ENCODE data around the gene ZCCHC7. TPM values are rescaled to one million over a fixed set of nuclear protein-coding genes. Genes with fewer than 3 reads are reported as not detected.
"Not testable (repeated sequence)": the region's sequence is repeated elsewhere in the genome, so short reads cannot be mapped to it uniquely, and the experiment has no call there.

ZCCHC7 gene
- polyA plus RNA-seq, 3 donors = 20.3 to 28.3 (median 21.8) TPM

DNA sequence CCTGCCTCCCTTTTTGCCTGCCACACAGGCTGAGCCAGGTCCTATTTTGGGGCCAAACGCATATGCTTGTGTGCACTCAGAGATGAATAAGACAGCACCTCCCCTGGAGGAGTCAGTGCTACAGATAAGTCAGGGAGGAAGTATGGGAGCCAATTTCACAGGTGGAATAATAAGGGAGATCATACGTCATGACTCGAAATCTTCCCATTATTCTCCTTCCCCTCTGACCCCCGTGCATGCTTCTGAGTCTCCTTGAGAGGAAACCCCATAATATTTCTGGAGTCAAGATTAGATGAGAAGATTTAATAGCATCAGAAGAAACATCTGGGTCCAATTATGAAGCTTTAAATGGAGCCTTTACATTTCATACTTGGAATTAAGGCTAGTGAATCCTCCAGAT, 15.1 kb upstream of the ZCCHC7 start:
- DNase-seq (ENCODE audit: extremely low read depth in 1 of 11, low read depth in 9 of 11, low spot score in 4 of 11) = no peak

DNA sequence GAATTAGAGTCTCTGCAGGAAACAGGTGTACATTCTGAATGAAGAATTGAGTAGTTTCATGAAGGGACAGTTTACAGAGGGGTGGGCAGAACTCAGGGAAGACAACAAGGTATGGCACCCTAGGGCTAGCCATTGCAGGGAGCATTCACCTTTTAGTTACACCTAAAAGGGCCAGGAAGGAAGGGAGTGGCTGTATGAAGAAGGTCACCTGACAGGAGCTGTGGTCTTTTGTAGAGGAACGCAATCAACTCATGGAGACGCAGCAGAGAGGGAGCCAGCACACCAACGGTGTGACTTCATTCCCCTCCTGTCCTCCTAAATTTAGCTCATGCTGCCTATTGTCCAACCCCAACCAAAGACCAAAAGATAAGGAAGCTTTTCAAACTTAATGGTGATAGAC, 12.7 kb upstream of the ZCCHC7 start:
- DNase-seq (ENCODE audit: extremely low read depth in 1 of 11, low read depth in 9 of 11, low spot score in 4 of 11) = no peak

DNA sequence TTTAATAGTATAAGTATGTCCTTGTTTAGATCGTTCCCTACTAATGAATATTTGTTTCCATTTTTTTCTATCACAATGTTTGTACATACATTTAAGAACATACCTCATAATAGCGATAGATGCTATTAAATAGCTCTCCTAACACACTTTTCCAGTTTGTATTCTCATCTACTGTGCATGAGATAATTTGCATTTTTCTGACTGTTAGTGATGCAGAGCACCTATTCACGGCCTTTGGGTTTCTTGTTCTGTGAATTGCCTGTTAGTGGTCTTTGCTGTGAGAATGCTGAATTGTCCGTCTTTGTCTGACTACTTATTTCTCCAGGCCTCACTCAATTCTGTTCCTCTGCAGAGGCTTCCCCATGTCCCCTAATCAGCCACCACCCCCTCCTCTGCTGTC, 5.9 kb upstream of the ZCCHC7 start:
- DNase-seq (ENCODE audit: extremely low read depth in 1 of 11, low read depth in 9 of 11, low spot score in 4 of 11) = not testable (repeated sequence)

DNA sequence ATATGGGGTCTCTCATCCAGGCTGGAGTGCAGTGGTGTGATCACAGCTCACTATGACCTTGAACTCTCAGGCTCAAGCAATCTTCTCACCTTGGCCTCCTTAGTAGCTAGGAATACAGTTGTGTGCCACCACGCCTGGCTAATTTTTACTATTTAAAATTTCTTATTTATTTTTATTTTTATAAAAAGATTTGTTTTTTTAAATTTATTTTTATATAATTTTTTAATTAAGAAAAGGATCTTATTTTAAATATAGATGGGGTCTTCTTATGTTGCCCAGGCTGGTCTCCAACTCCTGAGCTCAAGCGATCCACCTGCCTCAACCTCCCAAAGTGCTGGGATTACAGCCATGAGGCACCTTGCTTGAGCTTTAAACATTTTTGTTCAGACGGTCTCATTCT, 2.4 kb upstream of the ZCCHC7 start:
- no peak for DNase-seq (ENCODE audit: extremely low read depth in 1 of 11, low read depth in 9 of 11, low spot score in 4 of 11)

DNA sequence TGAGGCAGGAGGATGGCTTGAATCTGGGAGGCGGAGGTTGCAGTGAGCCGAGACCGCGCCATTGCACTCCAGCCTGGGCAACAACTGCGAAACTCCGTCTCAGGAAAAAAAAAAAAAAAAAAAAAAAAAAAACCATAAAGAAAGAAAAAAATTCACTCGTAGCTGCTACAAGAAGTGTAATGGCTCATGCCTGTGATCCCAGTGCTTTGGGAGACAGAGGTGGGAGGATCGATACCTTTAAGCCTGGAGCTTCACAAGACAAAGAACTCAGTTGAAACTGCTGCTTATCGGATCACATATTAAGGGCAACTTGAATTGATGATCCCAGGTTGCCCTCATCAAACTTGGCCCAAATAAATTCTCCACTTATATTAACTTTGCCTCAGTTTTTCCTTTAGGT, 1.0 kb upstream of the ZCCHC7 start:
- DNase-seq (ENCODE audit: extremely low read depth in 1 of 11, low read depth in 9 of 11, low spot score in 4 of 11) = no peak

DNA sequence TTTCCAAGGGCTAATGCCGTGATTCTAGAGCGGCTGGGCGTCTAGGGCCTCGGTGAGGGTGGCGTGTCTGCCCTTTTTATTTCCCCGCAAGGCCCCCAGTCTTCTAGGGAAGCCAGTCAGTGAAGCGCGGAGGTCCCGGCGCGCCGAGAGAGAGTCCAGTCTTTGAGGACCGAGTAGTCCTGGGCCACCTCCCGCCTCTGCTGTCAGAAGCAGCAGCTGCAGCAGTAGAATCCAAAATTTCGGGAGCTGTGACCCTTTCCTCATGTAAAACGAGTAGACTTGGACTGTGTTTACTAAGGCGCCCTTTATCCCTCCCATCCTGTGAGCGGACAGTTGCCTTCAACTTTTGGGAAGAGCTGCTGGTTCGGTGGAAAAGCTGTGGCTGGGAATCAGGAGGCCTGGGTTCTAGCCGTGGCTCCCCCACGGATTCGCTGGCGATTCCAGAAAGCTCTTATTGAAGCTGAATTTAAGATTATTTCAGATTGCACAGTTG, 515 bp downstream of the ZCCHC7 start:
- DNase-seq (ENCODE audit: extremely low read depth in 1 of 11, low read depth in 9 of 11, low spot score in 4 of 11) = peak in 5 of 11 donors; percentile 10 to 18 (median 17)

DNA sequence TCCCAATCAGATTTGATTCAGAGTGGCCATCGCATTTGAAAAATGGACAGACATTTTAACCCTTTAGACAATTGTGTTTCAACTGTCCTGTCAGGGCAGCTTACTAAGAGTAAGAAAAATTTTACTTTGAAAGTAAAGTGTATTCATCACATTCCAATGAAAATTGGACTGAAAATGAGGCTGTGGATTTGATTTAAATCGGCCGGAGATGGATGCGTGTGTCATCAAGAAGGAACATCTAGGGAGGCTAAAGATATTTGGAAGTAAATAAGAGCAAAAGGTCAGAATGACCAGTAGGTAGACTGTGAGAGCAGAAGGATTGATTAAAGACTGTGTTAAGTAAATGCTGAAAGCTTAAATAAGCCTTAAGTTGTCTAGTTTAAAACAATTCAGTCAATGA, 1.5 kb downstream of the ZCCHC7 start:
- no peak for DNase-seq (ENCODE audit: extremely low read depth in 1 of 11, low read depth in 9 of 11, low spot score in 4 of 11)

DNA sequence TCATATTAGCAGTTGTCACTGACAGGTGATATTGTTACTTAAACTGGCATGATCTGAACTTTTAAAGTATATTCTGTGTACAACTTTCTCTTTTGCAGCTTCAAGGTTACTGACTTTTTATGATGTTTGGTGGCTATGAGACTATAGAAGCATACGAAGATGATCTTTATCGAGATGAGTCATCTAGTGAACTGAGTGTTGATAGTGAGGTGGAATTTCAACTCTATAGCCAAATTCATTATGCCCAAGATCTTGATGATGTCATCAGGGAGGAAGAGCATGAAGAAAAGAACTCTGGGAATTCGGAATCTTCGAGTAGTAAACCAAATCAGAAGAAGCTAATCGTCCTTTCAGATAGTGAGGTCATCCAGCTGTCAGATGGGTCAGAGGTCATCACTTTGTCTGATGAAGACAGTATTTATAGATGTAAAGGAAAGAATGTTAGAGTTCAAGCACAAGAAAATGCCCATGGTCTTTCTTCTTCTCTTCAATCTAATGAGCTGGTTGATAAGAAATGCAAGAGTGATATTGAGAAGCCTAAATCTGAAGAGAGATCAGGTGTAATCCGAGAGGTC, 5.9 kb downstream of the ZCCHC7 start:
- no peak for DNase-seq (ENCODE audit: extremely low read depth in 1 of 11, low read depth in 9 of 11, low spot score in 4 of 11)

DNA sequence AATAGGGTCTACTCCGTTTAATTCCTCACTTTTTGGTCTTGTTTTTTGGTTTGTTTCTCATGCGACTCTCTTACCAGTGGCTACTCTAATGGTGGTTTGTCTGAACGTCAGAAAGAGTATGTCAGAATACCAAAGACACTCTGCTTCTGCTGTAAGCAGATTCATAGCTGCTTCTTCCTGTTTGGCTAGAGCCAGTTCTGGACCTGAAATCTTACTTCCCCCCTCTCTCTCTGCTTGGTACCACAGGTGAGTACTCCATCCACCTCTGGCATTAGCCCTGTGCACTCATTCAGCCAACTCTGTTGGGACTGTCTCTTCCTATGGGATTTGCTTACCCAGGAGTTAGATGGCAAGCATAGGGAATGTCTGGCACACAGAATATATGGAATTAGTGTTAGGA, 6.6 kb downstream of the ZCCHC7 start:
- DNase-seq (ENCODE audit: extremely low read depth in 1 of 11, low read depth in 9 of 11, low spot score in 4 of 11) = no peak

DNA sequence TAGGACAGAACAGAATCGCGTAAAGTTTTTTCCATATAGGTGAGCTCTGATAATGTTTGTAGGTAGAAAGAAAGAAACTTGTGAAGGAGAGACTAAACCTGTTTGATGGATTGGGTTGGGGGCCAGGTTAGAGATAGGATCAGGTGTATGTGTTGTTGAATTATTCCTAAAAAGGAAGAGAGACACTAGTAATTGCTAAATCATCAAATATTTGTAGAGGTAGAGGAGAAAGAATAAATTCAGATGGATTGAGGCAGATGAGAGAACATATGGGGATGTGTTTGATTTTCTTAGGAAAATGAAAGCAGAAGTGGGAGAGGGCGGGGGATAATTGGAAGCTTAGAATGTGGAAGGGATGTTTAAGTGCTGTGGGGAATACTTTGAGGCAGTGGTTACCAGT, 7.7 kb downstream of the ZCCHC7 start:
- no peak for DNase-seq (ENCODE audit: extremely low read depth in 1 of 11, low read depth in 9 of 11, low spot score in 4 of 11)

DNA sequence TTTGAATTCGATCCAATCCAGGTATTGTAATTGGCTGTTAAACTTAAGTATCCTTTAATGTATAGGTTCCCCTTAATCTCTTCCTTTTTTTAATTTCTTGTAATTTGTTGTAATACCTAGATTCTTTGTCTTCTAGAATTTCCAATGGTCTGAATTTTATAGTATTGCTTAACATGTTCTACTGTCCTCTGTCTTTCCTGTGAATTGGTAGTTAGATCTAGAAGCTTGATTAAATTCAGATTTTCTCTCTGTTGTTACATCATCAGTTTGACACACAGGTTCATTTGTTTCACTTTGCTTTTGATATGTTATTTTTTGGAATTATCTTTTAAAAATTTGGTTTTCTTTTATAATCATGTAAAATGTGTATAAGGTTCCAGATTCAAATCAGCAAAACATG, 13.8 kb downstream of the ZCCHC7 start:
- DNase-seq (ENCODE audit: extremely low read depth in 1 of 11, low read depth in 9 of 11, low spot score in 4 of 11) = no peak

DNA sequence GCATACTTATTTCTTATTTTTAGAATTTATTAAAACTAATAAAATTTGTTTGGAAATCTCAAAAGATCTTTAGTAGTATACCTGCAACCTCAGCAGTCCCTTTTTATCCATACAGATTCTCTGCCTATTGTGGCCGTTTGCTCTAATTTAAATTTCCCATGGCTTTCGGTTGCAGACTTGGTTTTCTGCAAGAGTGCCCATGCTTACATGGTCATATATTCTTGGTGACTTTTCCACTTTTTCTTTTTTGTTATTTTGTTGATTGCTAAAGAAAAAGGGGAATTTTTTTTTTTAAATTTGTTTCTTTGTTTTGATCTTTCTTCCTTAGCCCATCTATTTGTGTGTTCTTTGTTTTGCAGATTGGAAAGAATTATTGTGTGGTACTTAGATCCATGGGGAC, 20.6 kb downstream of the ZCCHC7 start:
- no peak for DNase-seq (ENCODE audit: extremely low read depth in 1 of 11, low read depth in 9 of 11, low spot score in 4 of 11)

DNA sequence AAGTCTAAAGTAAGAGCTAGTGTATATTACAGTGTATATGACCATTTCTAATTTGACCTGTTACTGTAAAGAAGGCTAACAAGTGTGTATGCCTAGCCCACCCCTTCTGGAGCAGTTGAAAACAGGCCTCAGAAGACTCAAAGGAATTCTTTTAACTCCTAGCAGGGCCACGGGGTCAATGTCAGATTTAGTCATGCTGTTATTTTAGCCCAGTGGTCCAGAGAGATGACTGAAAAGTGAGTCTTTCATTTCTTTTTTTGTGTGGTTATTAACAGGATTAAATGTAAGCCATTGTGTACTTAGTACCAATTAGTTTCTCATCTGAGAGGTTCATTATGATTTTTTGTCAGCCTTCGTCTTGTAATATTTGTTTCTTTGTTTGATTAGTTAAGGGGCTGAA, 24.4 kb downstream of the ZCCHC7 start:
- DNase-seq (ENCODE audit: extremely low read depth in 1 of 11, low read depth in 9 of 11, low spot score in 4 of 11) = peak in 5 of 11 donors; percentile 4 to 20 (median 16)

DNA sequence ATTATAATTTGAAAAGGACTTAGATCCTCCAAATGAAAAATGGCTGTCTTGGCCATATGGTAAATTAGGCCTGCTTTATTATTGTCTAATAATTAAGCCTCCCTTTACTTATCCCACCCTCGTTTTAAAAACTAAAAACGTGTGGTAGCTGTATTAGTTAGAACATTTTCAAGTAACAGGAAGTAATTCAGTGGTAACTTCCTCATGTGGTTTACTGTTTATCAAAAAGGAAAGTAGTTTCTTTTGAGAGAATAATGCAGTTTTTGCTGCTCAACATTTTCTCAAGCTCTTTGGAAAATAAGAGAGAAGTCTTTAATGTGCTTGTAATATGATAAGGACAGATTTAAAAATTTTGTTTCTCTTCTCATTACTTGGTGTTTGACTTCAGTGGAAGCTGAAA, 26.0 kb downstream of the ZCCHC7 start:
- no peak for DNase-seq (ENCODE audit: extremely low read depth in 1 of 11, low read depth in 9 of 11, low spot score in 4 of 11)

DNA sequence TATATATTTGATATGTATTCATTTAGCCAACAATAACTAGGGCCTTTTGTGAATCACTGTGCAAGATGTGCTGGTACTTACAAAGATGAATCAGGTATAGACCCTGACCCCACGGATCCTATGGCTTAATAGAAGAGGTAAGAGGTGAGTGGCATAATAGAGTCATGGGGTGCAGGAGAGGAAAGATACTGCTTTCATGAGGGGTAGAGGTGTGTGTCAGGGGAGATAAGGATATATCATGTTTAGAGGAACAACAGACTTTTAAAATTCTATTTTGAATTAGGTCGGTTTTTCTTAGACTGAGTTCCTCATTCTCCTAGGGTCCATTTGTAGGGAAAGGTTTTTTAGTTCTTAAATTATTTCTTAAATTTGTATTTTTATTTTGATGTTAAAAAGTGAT, 27.8 kb downstream of the ZCCHC7 start:
- DNase-seq (ENCODE audit: extremely low read depth in 1 of 11, low read depth in 9 of 11, low spot score in 4 of 11) = no peak

DNA sequence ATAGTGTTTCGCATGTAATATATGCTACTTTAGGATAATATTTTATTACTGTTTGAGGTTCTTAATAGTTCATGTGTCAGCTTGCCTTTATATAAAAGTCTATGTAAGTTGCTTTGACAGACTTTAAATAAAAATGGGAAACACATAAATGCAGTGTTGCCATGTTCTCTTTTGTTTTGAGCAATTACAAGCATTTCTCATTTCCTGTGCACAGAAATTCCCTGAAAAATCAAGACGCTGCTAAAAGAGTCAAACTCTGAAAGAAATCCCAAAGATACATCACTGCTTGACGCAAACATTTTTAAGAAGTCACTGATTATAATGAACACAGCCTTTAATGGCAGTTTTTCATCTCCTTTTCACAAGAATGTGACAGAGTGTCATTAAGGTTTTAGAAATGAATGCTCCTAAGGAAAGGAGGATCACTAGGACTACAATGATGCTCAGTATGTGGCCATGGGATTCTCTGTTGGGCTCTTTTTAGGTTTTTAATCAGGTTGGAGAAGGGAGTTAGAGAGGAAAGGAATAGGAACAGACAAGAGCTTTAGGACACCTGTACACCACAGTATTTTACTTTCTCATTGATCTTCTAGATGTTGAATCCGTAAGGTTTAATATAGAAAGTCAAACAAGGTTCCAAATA, 29.4 kb downstream of the ZCCHC7 start:
- no peak for DNase-seq (ENCODE audit: extremely low read depth in 1 of 11, low read depth in 9 of 11, low spot score in 4 of 11)

DNA sequence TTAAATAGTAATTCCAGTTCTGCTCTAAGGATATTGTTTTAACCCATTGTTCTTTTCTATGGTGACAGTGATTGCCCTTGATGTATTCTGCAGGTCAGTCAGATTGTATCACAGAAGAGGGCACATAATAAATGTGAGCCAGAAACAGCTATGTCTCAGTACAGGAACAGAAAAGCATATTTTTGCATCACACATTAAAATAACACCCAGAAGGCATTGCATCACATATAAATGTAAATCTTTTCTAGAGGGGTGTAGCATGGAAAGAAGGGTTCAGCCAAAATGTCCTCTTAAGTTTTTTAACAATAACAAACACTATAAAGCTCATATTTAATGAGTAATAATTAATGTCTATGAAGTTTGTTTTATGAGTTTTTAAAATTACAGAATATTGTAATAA, 30.0 kb downstream of the ZCCHC7 start:
- no peak for DNase-seq (ENCODE audit: extremely low read depth in 1 of 11, low read depth in 9 of 11, low spot score in 4 of 11)

DNA sequence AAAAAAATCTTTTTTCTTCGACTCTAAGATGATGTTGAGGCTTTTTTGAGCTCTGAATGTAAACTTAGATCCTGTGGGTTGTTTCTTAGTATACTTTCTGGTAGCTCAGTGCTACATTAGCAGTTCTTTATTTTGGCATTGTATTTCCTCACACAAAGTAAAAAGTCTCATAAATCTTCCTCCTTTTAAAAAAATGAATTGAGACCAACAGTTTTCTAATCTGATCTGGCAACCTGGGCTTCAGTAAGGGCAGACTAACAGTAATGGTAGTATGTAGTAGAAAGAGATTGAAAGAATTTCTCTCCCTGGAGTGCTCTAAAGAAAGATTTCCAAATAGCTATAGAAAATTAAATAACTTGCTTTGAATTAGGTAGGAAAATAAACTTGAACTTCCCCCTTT, 31.4 kb downstream of the ZCCHC7 start:
- no peak for DNase-seq (ENCODE audit: extremely low read depth in 1 of 11, low read depth in 9 of 11, low spot score in 4 of 11)

DNA sequence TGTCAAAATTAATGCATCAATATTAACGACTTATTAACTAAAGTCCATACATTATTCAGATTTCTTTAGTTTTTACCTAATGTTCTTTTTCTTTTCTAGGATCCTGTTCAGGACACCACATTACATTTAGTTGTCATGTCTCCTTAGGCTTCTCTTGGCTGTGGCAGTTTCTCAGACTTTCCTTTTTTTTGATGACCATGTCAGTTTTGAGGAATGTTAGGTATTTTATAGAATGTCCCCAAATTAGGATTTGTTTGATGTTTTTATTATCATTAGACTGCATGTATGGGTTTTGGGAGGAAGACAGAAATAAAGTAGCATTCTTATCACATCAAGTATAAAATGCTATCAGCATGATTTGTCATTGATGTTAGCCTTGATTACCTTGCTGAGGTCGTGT, 32.0 kb downstream of the ZCCHC7 start:
- no peak for DNase-seq (ENCODE audit: extremely low read depth in 1 of 11, low read depth in 9 of 11, low spot score in 4 of 11)

DNA sequence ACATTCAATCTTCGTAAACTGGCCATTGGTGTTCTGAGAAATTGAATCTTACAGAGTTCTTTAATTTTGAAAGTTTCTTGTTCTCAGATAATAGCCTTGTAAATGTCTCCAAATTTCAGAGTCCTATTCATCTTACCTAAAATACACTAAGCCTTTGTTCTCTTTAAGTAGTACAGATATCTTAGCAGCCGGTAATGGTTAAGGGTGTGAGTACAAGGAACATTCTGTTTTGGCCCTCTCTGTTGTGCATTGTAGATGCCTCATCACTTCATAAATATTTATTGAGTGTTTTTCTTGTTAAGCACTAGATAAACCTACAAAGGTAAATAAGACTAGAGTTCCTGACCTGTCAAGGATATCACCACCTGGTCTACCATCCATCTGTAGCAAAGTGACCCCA, 35.2 kb downstream of the ZCCHC7 start:
- DNase-seq (ENCODE audit: extremely low read depth in 1 of 11, low read depth in 9 of 11, low spot score in 4 of 11) = no peak

DNA sequence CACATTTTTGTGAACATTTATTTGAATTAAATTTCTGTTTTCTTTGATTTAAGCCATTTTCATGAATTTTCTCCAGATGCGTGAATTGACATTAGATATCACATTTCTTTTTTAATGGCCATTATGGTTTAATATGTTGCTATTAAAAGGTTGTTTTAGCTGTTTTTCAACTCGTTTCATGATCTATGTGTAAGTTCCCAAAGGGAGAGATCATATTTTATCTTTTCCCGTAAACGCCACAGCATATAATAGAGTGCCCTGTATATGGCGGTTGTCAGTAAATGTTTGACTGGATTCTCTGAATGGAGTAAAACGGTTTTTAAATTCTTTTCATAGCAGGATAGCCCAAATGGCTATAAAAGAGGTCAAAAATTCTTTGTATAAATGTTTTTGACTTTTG, 35.8 kb downstream of the ZCCHC7 start:
- no peak for DNase-seq (ENCODE audit: extremely low read depth in 1 of 11, low read depth in 9 of 11, low spot score in 4 of 11)

Data from renal cortex interstitium (tissue), 11 donors.